GM21786 (cell line): Measurements from ENCODE around the gene PDHX.
"Not testable (repeated sequence)": the region's sequence is repeated elsewhere in the genome, so short reads cannot be mapped to it uniquely, and the experiment has no call there.

Source experiments
- ATAC-seq: cut with Tn5 transposase; IDR thresholded peaks from one replicate; pipeline ENCODE4 v1.9.1; 2021; ENCODE audit not compliant: unreplicated experiment

The PDHX gene

DNA sequence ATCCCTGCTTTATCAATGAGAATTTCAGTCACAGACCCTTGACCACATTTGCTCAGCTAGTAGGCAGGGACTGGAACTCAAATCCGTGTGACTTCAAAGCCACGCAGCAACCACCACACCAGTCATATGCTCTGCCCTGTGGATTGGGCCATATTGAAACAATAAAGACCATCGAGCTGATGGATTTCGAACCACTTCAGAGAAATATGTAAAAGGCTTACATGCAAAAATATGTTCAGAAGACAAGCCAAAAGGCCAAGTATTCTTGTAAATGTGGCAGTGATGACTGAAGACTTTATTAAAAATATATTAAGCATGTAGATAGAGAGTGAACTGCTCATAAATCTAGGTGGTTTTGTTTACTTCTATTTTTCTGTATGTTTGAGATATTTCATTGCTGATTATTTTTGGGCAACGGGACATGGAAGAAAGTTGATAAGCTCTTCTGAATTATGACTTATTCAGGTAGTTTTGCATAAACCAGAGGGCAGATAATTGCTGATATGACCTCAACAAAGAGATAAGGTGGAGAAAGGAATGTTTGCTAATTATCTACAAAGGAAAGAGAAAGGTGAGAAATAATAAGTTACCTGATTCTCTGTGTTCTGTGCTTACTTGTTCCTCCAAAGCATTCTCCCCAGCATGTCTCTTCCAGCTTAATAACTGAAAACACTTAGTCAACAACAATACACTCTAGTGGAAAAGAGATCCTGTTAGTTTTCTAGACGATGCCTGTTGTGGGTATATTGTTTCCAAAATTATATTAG lies 99.4 kb downstream of the PDHX start:
- no peak for ATAC-seq

DNA sequence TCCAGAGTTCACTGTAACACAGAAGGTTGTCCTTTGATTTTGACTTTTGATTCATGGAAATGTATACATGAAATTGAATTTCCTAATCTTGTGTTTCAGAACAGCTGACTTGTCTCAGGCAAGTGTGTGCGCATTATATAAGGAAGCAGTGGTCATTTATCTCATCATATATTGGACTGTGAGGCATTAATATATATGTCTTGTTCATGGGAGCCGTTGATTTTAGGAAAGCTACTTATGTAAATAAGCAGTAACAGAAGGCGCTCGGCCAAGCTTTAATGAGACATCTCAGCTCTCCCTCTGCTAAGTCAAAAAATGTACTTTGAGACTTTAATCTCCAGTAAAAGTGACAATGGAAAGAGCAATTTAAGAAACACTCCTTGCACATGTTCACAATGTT lies 100.5 kb downstream of the PDHX start:
- ATAC-seq, result no peak

DNA sequence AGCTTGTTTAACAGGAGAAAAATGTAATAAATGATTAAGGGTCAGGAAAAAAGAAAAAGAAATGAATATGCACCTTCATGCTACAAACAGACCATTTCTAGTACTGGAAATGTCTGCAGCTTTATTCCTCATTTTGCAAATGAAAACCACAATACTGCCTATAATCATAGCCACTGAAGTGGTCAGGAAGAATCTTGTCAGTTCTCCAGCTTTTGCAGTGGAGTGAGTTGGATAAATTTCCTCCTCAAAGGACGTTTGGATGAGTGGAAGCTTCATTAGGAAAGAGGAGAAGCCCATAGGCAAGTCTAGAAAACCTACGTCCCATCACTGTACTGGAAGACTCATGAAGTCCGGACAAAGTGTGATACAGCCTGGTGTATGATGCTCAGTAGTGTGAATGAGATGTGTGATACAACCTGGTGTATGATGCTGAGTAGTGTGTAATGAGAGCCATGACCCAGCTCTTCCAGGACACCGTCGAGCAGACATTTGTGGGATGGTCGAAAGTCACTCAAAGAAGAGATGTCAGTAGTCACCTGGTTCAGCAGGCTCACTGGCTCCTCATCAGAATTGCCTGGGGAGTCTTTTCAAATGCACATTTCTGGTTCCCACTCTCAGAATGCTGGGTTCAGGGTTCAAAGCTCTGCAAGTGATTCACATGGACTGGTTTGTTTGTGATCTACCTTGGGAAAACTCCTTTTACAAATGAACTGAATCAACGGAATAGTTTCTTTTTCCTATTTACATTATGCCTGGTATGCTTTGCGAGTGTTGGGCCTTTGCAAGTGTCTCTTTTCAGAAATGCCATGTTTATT lies 101.3 kb downstream of the PDHX start:
- no peak for ATAC-seq

DNA sequence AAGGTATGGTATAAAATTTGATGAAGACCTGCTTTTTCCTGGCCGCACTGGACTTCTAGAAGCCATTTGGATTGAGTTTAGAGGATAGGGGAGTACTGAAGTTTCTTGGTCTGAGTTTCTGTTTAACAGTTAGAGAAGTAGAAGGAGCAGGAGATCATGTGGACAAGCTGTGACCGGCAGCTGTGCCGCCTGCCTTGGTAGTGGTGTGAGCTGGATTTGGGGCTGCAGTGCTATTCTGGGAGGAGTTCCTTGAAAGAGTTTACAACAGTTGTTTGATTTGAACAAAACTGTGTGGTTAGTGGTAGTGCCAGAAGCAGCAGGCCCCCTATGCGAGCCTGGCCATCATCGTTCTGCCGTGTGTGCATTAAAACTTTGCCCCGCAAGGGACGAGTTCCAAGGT lies 105.2 kb downstream of the PDHX start:
- no peak for ATAC-seq

DNA sequence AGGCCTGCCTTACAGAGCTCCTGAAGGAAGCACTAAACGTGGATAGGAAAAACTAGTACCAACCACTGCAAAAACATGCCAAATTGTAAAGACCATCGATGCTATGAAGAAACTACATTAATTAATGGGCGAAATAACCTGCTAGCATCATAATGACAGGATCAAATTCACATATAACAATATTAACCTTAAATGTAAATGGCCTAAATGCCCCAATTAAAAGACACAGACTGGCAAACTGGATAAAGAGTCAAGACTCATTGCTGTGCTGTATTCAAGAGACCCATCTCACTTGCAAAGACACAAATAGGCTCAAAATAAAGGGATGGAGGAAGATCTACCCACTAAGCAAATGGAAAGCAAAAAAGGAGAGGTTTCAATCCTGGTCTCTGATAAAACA lies 107.5 kb downstream of the PDHX start:
- not testable (repeated sequence) for ATAC-seq

DNA sequence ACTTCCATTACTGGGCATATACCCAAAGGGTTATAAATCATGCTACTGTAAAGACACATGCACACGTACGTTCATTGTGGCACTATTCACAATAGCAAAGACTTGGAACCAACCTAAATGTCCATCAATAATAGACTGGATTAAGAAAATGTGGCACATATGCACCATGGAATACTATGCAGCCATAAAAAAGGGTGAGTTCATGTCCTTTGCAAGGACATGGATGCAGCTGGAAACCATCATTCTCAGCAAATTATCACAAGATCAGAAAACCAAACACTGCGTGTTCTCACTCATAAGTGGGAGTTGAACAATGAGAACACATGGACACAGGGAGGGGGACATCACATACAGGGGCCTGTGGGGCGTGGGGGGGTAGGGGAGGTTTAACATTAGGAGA lies 111.6 kb downstream of the PDHX start:
- ATAC-seq, result not testable (repeated sequence)

DNA sequence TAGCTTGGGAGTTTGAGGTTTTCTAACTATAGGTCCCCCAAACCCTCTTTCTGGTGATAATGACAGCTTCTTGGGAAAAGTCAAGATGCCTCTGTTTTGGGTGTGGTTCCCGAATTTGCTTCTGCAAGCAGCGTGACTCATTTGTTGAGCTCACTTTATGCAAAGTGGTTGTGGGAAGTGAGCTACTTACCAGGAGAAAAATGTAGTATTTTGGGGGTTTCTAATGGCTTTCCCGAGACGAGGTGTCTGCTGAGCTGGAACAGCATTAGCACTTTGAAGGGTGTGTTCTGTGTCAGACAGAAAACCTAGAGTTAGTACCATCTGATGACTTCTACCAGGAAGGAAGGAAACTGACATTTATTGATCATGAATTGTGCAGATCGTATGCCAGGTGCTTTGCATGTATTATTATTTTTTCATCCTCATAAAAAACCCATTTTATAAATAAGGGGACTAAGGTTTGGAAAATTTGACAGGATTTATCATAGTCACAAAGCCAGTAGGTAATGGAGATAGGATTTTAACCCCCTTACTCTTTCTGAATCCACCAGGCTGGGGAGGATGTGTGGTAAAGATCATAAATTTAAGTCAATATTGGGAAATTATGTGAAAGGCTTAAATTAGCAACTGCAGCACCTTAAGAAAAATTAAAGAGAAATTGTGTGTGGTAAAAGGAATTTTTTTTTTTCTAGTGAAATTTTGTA lies 113.7 kb downstream of the PDHX start:
- ATAC-seq, result peak; percentile 78

DNA sequence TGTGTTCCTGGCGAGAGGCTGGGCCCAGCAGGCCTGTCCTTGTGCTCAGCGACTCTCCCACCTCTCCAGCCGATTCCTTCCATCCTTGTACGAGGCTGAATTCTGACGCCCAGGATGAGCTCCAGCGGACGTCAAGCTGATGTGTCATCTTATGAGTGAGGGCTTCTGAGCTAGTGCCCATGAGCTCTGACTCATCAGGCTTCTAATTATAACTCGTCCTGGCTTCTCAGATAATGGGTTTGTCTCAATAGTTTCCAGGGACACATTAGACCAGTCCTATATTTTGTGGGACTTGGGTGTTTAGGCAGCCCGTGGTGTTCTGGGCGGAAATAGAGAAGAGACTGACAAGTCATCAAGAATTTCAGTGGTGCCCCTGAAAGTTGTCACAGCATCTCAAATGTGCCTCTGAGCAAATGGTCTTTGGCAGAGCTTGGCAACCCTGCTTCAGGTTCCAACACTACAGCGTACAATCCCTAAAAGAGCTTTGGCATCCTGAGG lies 114.3 kb downstream of the PDHX start:
- no peak for ATAC-seq

DNA sequence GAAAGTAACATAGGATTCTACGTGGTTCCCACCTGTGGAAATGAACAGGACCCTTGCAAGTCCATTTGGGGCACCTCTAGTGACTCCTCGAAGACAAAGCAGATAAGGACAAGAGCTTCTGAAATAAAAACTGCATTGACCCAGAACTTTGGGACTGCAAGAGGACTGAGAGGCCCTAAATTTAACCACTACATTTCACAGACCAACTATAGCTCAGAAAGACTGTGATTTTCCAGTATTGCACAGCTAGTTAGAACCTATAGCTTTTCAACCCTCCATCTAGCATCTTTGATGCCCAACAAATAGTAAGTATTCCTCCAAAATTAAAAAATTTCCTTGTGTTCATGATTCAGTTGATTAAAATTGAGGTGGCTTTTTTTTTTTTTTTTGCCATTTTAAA lies 114.9 kb downstream of the PDHX start:
- ATAC-seq, result no peak

DNA sequence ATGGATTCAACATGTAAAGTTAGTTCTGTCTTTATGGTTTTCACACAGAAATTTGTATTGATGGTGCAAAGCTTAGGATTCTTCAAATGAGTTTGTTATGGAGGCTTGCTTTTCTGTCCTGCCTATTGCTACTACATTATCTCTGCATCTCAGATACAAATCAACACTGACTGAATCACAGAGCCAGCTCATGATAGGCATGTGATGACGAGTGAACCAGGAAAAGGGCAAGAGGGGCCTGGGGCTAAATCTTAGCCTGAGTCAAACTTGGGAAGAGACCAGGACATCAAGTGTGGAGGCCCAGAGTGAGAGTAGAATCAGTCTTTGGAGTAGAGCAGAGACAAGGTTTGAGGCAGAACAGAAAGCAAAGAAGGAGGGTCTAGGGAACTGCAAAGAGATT lies 115.4 kb downstream of the PDHX start:
- ATAC-seq, result no peak

DNA sequence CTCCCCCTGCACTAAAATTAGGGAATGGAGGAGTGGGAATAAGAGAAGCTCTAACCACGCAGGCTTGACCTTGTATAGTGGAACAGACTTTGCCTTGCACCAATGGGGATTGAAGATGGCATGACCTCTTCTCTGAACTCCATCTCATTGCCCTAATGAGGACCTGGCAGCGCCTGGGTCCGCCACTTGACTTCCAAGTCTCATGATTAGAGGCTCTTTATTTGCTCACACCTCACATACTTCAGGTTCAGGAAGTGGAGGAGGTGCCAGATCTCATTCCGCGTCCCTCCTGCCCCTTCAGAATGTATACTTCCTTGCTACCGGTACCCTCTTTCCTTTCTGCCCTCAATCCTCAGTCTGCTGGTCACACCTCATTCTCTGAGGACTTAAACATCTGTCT lies 116.6 kb downstream of the PDHX start:
- ATAC-seq, result no peak

DNA sequence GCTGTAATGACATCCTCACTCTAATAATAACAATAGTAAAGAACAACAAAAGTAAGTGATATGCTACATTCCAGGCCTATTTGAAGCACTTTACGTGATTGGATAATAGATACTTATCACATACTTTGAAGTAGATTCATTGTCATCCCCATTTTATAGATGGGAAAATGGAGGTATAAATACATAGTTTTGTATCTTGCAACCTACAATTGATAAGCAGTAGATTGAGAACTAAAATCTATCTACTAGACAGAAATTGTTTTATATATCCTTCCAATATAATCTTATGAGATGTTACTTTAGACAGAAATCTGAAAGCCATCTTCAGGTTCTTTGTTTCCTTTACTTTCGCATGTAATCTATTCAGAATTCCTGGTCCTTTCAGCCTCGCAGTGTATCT lies 118.0 kb downstream of the PDHX start:
- no peak for ATAC-seq

DNA sequence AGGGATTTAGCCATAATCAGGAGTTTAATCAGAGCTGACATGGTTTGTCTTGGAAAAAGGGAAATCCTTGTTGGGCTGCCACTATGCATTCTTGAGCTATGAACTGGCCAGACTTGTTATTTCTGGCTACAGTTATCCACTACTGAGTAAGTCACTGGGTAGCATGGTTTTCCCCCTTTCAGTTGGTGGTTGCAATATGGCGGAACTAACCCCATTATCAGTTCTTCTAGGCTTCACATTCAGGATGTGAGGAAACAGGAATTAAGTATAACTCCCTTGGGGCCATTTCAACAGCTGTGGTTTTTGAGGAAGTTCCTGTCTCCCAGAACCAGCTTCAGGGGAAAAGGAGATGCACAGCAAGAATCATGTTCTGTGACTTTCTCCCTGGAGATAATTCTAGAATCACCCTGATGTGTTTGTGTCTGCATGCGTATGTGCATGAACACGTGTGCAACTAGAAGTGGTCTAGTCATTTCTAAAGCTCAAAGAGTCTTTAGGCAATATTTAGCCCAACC lies 119.5 kb downstream of the PDHX start:
- peak; percentile 36 for ATAC-seq

DNA sequence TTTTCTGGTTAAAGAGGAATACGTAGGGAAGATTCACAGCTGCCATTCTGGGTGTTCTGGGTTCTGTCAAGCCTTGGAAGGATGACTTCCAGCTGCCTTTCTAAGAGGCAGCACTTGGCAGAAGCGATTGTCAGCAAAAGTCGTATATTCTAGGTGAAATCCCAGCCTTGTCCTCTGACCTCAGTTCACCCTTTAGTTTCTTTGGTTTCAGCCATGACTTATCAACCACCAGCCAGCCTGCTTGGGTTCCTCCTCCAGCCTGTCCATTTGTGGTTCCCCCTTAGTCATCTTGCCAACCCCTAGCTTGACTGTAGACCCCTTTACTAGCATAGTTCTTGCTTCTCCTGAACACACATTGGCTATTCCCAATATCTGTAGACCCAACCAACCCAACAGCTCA lies 120.2 kb downstream of the PDHX start:
- ATAC-seq, result no peak

DNA sequence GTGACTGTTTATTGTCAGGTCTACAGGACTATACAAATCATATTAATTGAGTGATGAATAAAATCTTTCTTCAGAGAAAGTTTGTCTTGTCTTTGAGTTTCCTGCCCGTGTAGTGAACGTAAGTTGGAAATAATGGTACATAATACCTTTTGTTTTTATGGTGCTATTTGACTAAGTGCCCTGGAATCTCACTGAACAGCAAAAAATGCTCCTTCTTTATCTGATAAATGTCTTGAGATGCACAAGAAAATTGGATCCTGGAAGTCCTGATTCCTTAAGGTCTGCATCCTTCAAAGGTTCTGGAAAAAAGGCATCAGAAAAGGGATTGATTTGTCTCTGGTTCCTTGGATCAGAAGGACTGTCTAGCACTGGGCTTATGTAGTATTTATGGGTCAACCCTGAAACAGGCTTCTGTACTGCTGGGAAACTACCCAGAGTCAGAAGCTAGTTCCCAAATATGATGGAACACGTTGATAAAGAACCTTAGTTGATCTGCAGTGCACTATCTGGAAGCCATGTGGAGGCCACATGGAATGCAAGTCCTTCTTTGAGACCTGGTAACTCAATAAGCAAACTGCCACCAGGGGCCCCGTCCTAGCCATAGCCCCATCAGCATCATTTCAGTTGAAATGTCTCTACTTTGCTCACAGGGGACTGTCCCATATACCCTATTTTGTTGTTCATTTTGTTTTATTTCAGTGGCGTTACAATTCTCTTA lies 122.0 kb downstream of the PDHX start:
- ATAC-seq, result no peak

DNA sequence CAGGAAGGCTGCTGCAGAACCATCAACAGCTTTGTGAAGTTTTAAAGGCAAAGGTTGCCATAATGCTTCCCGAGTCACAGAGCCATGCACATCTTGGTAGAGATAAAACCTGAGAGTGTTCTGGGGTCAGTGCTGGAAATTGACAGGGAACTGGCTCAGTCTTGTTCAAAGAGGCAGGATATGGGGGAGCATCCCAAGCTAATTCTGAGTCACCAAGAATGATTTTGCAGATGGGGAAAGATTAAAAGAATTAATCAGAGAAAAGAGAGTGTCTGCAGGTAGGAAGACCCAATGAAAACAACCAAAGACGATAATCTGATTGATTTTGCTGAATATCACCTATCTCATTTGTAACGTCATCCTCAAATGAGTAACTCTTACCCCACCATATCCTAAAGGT lies 122.7 kb downstream of the PDHX start:
- no peak for ATAC-seq

DNA sequence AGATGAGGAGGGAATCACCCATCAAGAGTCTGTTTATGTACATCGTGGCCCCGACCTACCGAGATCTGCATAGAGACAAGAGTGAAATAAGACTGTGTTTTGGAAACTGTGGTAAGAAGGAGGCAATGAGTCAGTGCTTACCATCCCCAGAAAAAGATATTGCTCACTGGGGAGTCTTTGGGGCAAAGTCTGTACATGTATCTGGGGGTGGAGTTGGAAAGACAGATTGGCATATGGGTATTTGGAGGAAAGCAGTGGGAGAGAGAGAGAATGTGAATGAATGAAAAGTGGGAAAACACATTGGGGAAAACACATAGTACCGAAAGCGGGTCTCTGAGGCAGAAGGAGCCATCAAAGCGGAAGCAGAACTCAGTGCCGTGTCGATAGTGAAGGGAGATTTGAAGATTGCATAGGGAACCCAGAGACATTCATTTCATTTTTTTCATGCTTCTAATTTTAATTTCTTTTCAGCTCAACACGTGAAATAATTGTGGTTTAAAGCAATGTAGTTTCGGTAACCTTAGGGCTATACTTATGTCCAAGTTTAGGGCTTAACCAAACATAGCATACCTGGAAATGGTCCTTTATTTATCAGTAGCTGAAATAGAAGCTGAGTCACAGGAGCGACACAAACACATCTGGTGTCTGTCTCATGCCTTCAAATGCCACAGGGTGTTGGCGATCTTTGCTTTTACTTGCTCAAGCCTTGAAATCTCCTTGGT lies 124.0 kb downstream of the PDHX start:
- ATAC-seq, result peak; percentile 64

DNA sequence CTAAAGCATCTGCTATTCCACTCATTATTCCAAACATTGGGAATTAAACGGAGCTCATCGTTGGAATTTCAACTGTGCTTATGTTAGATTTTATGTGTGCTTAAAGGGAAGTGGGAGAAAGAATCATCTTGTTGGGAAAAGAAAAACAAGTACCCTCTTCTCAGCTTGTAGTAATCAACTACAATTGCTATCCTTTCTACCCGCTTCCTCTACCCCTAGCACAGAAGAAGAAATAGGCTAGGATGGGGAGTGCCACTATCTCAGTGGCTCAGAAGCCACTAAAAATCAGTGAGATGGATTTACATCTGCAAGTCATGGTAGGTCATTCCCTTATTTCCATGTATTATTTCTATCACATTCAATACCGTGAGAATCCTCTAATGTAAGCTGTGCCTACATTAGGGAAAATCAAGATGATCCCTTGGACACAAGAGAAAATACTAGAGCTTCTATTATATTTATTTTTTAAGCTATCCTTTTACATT lies 124.7 kb downstream of the PDHX start:
- ATAC-seq, result no peak

DNA sequence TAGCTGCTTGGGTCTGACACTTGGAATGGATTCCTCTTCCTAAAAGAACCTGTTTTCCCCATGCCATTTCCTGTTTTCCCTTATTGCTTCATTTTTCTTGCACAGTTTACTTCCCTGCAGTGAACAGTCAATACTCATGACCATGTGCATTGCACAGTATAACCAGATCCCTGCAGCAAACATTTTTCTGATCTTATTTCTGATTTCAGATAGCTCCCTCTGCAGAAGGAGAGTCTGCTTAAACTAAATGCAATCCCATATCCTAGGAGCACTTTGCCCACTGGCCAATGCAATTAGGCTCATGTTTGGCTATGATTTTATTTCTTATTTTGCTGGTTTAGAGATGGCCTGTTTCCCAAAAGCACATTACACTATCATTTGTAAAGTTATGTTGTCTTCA lies 125.8 kb downstream of the PDHX start:
- no peak for ATAC-seq

DNA sequence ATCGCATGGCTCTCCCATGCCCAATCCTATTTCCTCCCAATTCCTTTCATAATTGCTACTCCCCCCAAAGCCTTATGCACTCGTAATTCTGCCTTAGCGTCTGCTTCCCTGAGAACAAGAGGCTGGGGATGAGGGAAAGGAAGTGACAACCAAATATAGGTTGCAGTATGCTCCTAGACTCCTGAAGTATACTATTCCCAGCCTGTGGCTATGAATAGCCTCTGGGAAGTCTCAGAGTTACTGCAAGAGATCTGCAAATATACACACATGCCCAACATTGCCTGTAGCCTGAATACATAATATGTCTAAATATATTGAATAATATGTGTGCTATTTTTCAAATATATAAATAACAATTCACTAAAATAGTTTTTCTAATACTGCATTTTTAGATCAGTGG lies 126.5 kb downstream of the PDHX start:
- ATAC-seq, result no peak
